ENCODE data around the gene ST3GAL4. TPM values are rescaled to one million over a fixed set of nuclear protein-coding genes. Genes with fewer than 3 reads are reported as not detected.

ST3GAL4 gene
- total RNA-seq, 2 experiments from 2014 or later: 1.6 TPM

GRCh38 chr11:126355926-126356897 lies 726 bp downstream of the ST3GAL4 start:
- Mint-ChIP-seq H3K9me3 (no peaks in the 10 kb centered on the region), H3K27ac (peak overlapping the region; percentile 5), H3K4me1 (ENCODE audit: low read depth) (peaks cover 31% of the 10 kb centered on the region), H3K36me3 (ENCODE audit: low read depth) (no peaks in the 10 kb centered on the region), H3K27me3 (no peaks in the 10 kb centered on the region), H3K4me3 (peak overlapping the region; percentile 82)
- ChIA-PET POLR2A (interaction anchor here (1.0 to 1.7 kb wide), 5 partner anchors 43 to 163 kb away, joined by 3 to 8 read pairs (median 5); partner anchors contain the start of genes FOXRED1, SRPRA and TIRAP), CTCF (no interaction called here)
- DNase-seq: peak in 4 of 14 experiments; percentile 1 to 69 (median 38)
- no peaks in the 10 kb centered on the region for H3K36me3 ChIP-seq (ENCODE audit: insufficient read depth, low read length)
- no peak for TF ChIP-seq CTCF (IDR thresholded peaks at IDR 0.05)
- no peaks in the 10 kb centered on the region for H3K27me3 ChIP-seq (ENCODE audit: control insufficient read depth in 1 of 2, insufficient read depth in 2 of 2, low read length in 2 of 2)
- H3K4me1 ChIP-seq (ENCODE audit: insufficient read depth, low read length): peaks cover 23% of the 10 kb centered on the region
- intact Hi-C loops (cut with DNase I, micrococcal nuclease): no loop called here
- no peak overlapping the region for H3K27ac ChIP-seq (ENCODE audit: low read depth in 1 of 2, low read length in 2 of 2)
- peak overlapping the region; percentile 56 for H3K4me3 ChIP-seq (ENCODE audit: low read length)
- H3K9me3 ChIP-seq (ENCODE audit: control insufficient read depth in 1 of 2, insufficient read depth in 1 of 2, low read length in 2 of 2): no peaks in the 10 kb centered on the region
- ATAC-seq (ENCODE audit: poor library complexity): no peak

GRCh38 chr11:126357055-126357962 lies 1.8 kb downstream of the ST3GAL4 start:
- peaks cover 23% of the 10 kb centered on the region for H3K4me1 ChIP-seq (ENCODE audit: insufficient read depth, low read length)
- no peaks in the 10 kb centered on the region for H3K36me3 ChIP-seq (ENCODE audit: insufficient read depth, low read length)
- H3K4me3 ChIP-seq (ENCODE audit: low read length): no peak overlapping the region
- Mint-ChIP-seq H3K9me3 (no peaks in the 10 kb centered on the region), H3K27me3 (no peaks in the 10 kb centered on the region), H3K4me3 (peak overlapping the region; percentile 82), H3K27ac (no peak overlapping the region), H3K36me3 (ENCODE audit: low read depth) (no peaks in the 10 kb centered on the region), H3K4me1 (ENCODE audit: low read depth) (peaks cover 29% of the 10 kb centered on the region)
- ChIA-PET CTCF (interaction anchor here (0.8 kb wide), 1 partner anchor 50 kb away, joined by 3 read pairs; no protein-coding TSS in a partner anchor), POLR2A (no interaction called here)
- no peak for DNase-seq
- TF ChIP-seq CTCF (IDR thresholded peaks at IDR 0.05): no peak
- no peaks in the 10 kb centered on the region for H3K9me3 ChIP-seq (ENCODE audit: control insufficient read depth in 1 of 2, insufficient read depth in 1 of 2, low read length in 2 of 2)
- H3K27ac ChIP-seq (ENCODE audit: low read depth in 1 of 2, low read length in 2 of 2): no peak overlapping the region
- no peak for ATAC-seq (ENCODE audit: poor library complexity)
- no peaks in the 10 kb centered on the region for H3K27me3 ChIP-seq (ENCODE audit: control insufficient read depth in 1 of 2, insufficient read depth in 2 of 2, low read length in 2 of 2)
- intact Hi-C loops (cut with DNase I, micrococcal nuclease): no loop called here

GRCh38 chr11:126357969-126358762 lies 2.7 kb downstream of the ST3GAL4 start:
- peaks cover 26% of the 10 kb centered on the region for H3K4me1 Mint-ChIP-seq (ENCODE audit: low read depth)
- CTCF ChIA-PET: interaction anchor here (0.8 kb wide), 1 partner anchor 51 kb away, joined by 3 read pairs; no protein-coding TSS in a partner anchor
- no peak for ATAC-seq (ENCODE audit: poor library complexity)
- H3K27ac ChIP-seq (ENCODE audit: low read depth in 1 of 2, low read length in 2 of 2): no peak overlapping the region
- H3K36me3 Mint-ChIP-seq (ENCODE audit: low read depth): no peaks in the 10 kb centered on the region
- intact Hi-C loops (cut with DNase I, micrococcal nuclease): no loop called here
- H3K27me3 ChIP-seq (ENCODE audit: control insufficient read depth in 1 of 2, insufficient read depth in 2 of 2, low read length in 2 of 2): no peaks in the 10 kb centered on the region
- H3K27me3 Mint-ChIP-seq: no peaks in the 10 kb centered on the region
- no peaks in the 10 kb centered on the region for H3K9me3 ChIP-seq (ENCODE audit: control insufficient read depth in 1 of 2, insufficient read depth in 1 of 2, low read length in 2 of 2)
- H3K4me3 Mint-ChIP-seq: peak overlapping the region; percentile 82
- no peaks in the 10 kb centered on the region for H3K36me3 ChIP-seq (ENCODE audit: insufficient read depth, low read length)
- TF ChIP-seq CTCF (IDR thresholded peaks at IDR 0.05): no peak
- no peak overlapping the region for H3K27ac Mint-ChIP-seq
- H3K4me3 ChIP-seq (ENCODE audit: low read length): no peak overlapping the region
- no peak for DNase-seq
- POLR2A ChIA-PET: no interaction called here
- no peaks in the 10 kb centered on the region for H3K9me3 Mint-ChIP-seq
- peaks cover 23% of the 10 kb centered on the region for H3K4me1 ChIP-seq (ENCODE audit: insufficient read depth, low read length)
